ENCODE measurements around the gene ZNF165. TPM values are rescaled to one million over a fixed set of nuclear protein-coding genes. Genes with fewer than 3 reads are reported as not detected.
"Not testable (repeated sequence)": the region's sequence is repeated elsewhere in the genome, so short reads cannot be mapped to it uniquely, and the experiment has no call there.

The ZNF165 gene
- total RNA-seq, 2 donors from 2014 or later: 2.9 to 4.3 TPM

GRCh38 chr6:28118217-28118616 is 37.8 kb downstream of the ZNF165 start:
- intact Hi-C loops (cut with DNase I): no loop called here
- no peak overlapping the region for H3K27ac ChIP-seq
- TF ChIP-seq POLR2A (IDR thresholded peaks at IDR 0.05) (no peak), CTCF (IDR thresholded peaks at IDR 0.05) (no peak)
- no peaks in the 10 kb centered on the region for H3K9me3 ChIP-seq
- DNase-seq (no peak), ATAC-seq (no peak)
- H3K4me1 ChIP-seq: no peaks in the 10 kb centered on the region
- H3K4me3 ChIP-seq: no peak overlapping the region
- H3K27me3 ChIP-seq: no peaks in the 10 kb centered on the region
- WGBS, 2 donors: 64 to 69% methylated on average over 1 of the region's 1 CpG
- peaks cover 0 to 6% of the 10 kb centered on the region in 2 donors for H3K36me3 ChIP-seq (replicated peaks in 1 of 2; ENCODE audit: insufficient read depth in 1 of 2, low read depth in 2 of 2)

- H3K36me3 ChIP-seq (replicated peaks in 1 of 2; ENCODE audit: insufficient read depth in 1 of 2, low read depth in 2 of 2): peaks cover 0 to 6% of the 10 kb centered on the region in 2 donors
- intact Hi-C loops (cut with DNase I): loop anchor here (10.0 kb wide), 1 partner anchor 133 kb away; the partner anchor contains the start of genes NKAPL and ZKSCAN4
- H3K4me1 ChIP-seq: peaks cover 15% of the 10 kb centered on the region
- no peak for DNase-seq
- H3K27me3 ChIP-seq: no peaks in the 10 kb centered on the region
- no peak for ATAC-seq
- H3K27ac ChIP-seq: no peak overlapping the region
- no peaks in the 10 kb centered on the region for H3K9me3 ChIP-seq
- no peak overlapping the region for H3K4me3 ChIP-seq
- 87 to 94% methylated on average over 2 of the region's 2 CpGs for WGBS, 2 donors
- TF ChIP-seq CTCF (IDR thresholded peaks at IDR 0.05) (no peak), POLR2A (IDR thresholded peaks at IDR 0.05) (no peak)
These were observed 41.5 kb downstream of the ZNF165 start for GRCh38 chr6:28121876-28122275.

- ATAC-seq, H3K9me3 ChIP-seq: not testable (repeated sequence)
- intact Hi-C loops (cut with DNase I): loop anchor here (10.0 kb wide), 1 partner anchor 133 kb away; the partner anchor contains the start of genes NKAPL and ZKSCAN4
These were observed 41.9 kb downstream of the ZNF165 start for GRCh38 chr6:28122283-28122682.

GRCh38 chr6:28124350-28124970 is 44.1 kb downstream of the ZNF165 start, which contains the start of gene ZSCAN16:
ZSCAN16 (plus strand) TSS chr6:28124609; CDS start chr6:28125444, 835 bp downstream.
- intact Hi-C loops (cut with DNase I): loop anchor here (10.0 kb wide), 1 partner anchor 130 kb away; the partner anchor contains the start of genes NKAPL and ZKSCAN4
- no peaks in the 10 kb centered on the region for H3K27me3 ChIP-seq
- peak in 2 of 3 donors; percentile 58 to 60 for TF ChIP-seq POLR2A (IDR thresholded peaks at IDR 0.05)
- peak in 1 of 7 experiments; percentile 8 for TF ChIP-seq CTCF (IDR thresholded peaks at IDR 0.05)
- H3K4me3 ChIP-seq: peak within 1 kb of the TSS; percentile 48 to 64
- H3K27ac ChIP-seq: peak within 1 kb of the TSS in 3 of 4 donors; percentile 17 to 67 (median 66)
- no peaks in the 10 kb centered on the region for H3K9me3 ChIP-seq
- peaks cover 6% of the 10 kb centered on the region in 2 donors for H3K36me3 ChIP-seq (replicated peaks in 1 of 2; ENCODE audit: insufficient read depth in 1 of 2, low read depth in 2 of 2)
- ATAC-seq (peak; percentile 97), DNase-seq (peak; percentile 78 to 88 (median 82))
- H3K4me1 ChIP-seq: peaks cover 15% of the 10 kb centered on the region
- 0% methylated on average over 23 to 28 of the region's 28 CpGs for WGBS, 2 donors

More at GRCh38 chr6:28122283-28122682, 41.9 kb downstream of the ZNF165 start:
- 86 to 89% methylated on average over 5 of the region's 5 CpGs for WGBS, 2 donors
- not testable (repeated sequence) for H3K4me3 ChIP-seq; H3K27me3 ChIP-seq; DNase-seq; H3K27ac ChIP-seq; H3K36me3 ChIP-seq (replicated peaks in 1 of 2; ENCODE audit: insufficient read depth in 1 of 2, low read depth in 2 of 2)
- H3K4me1 ChIP-seq: peaks cover 15% of the 10 kb centered on the region

- peaks cover 5 to 6% of the 10 kb centered on the region in 2 donors for H3K36me3 ChIP-seq (replicated peaks in 1 of 2; ENCODE audit: insufficient read depth in 1 of 2, low read depth in 2 of 2)
- intact Hi-C loops (cut with DNase I): loop anchor here (10.0 kb wide), 1 partner anchor 130 kb away; the partner anchor contains the start of genes NKAPL and ZKSCAN4
- peak overlapping the region in 1 of 4 donors; percentile 66 for H3K27ac ChIP-seq
- H3K9me3 ChIP-seq: no peaks in the 10 kb centered on the region
- no peak for DNase-seq
- no peaks in the 10 kb centered on the region for H3K27me3 ChIP-seq
- TF ChIP-seq CTCF (IDR thresholded peaks at IDR 0.05): no peak
- no peak for TF ChIP-seq POLR2A (IDR thresholded peaks at IDR 0.05)
- ATAC-seq: no peak
- WGBS, 2 donors: 3 to 6% methylated on average over 6 of the region's 6 CpGs
- peaks cover 15% of the 10 kb centered on the region for H3K4me1 ChIP-seq
- H3K4me3 ChIP-seq: peak overlapping the region; percentile 48 to 64
These were observed 44.6 kb downstream of the ZNF165 start for GRCh38 chr6:28124971-28125353.

Measured in body of pancreas (tissue), 4 donors.